Uterus (tissue), 4 donors: ENCODE results near the gene FOXN1. TPM values are rescaled to one million over a fixed set of nuclear protein-coding genes. Genes with fewer than 3 reads are reported as not detected.

Source experiments
- DNase-seq, 2 donors: peaks; one replicate each; pipeline ENCODE4 v3.0.0-alpha.2; 2019 to 2020
- H3K27ac ChIP-seq, 2 donors: fragments of 200-600 bp; sonication (generic); 1 replicate in 1 of 2; 2 replicates in 1 of 2; pipeline ENCODE4 v1.5.1; 2016 to 2018
- H3K27me3 ChIP-seq, 2 donors: fragments of 200-600 bp; sonication (generic); one replicate each; pipeline ENCODE4 v1.5.1; 2018 to 2019; ENCODE audit warnings: control low read depth in 1 of 2
- H3K36me3 ChIP-seq, 2 donors: fragments of 200-600 bp; sonication (generic); one replicate each; pipeline ENCODE4 v1.5.1; 2019; ENCODE audit warnings: control low read depth in 1 of 2
- H3K4me1 ChIP-seq, 2 donors: fragments of 200-600 bp; sonication (generic); one replicate each; pipeline ENCODE4 v1.5.1; 2018 to 2019; ENCODE audit warnings: control low read depth in 1 of 2
- H3K4me3 ChIP-seq, 2 donors: fragments of 200-600 bp; sonication (generic); 1 replicate in 1 of 2; 2 replicates in 1 of 2; pipeline ENCODE4 v1.5.1; 2018 to 2019; ENCODE audit warnings: mild to moderate bottlenecking in 1 of 2
- H3K9me3 ChIP-seq, 2 donors: fragments of 200-600 bp; sonication (generic); one replicate each; pipeline ENCODE4 v1.5.1; 2019; ENCODE audit warnings: control low read depth in 1 of 2
- POLR2A ChIP-seq, 2 donors: fragments of 450-650 bp; IDR thresholded peaks; one replicate each; pipeline ENCODE4 v1.6.1; 2016; ENCODE audit warnings: antibody characterized with exemption in 2 of 2, mild to moderate bottlenecking in 1 of 2, moderate library complexity in 1 of 2
- intact Hi-C: fragments of 100-400 bp; cut with DNase I; formaldehyde crosslinking; loops from one replicate; pipeline ENCODE4 v1.15.1; 2023; ENCODE audit warnings: low total_unique reads
- total RNA-seq, 4 donors: library from RNA; depleted of rRNA in 3 of 4; stranded (reverse); fragments of >200 nt in 3 of 4; gene quantifications; one replicate each; pipeline versions ENCODE4 v1.1.0 to v1.2.4, GENCODE V29; 2014 to 2023
- TF ChIP-seq, protein P1 (sequence below), 4 experiments: fragments of 200-600 bp in 2 of 4; fragments of 450-650 bp in 2 of 4; sonication (generic) in 2 of 4; IDR thresholded peaks; one replicate each; pipeline ENCODE4 v1.5.1; 2016 to 2019; ENCODE audit warnings: antibody characterized with exemption in 4 of 4, mild to moderate bottlenecking in 2 of 4, moderate library complexity in 1 of 4
- donor health status: DM: yes; HTN: yes; CAD: no.

The FOXN1 gene
- total RNA-seq, 4 donors from 2014 or later, result not detected

DNA sequence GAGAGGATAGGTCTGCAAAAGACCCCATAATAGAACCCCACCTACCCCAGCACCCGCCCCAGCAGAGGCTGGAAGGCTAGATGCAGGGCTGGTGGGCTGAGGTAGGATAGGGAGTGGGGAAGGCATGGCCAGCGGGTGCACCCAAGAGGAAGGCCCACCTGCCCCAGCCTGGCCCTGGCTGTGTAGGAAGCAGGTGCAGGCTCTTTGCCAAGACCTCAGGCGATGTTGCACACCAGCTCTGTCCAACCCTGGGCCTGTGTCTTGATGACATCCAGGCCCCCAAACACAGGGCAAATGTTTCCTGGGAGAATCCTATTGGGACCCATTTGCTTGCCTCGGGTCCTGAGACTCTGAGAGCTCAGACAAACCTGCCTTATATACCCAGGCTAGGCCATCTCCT, 34.1 kb downstream of the FOXN1 start:
- no peak overlapping the region for H3K4me3 ChIP-seq
- TF ChIP-seq, protein P1, sequence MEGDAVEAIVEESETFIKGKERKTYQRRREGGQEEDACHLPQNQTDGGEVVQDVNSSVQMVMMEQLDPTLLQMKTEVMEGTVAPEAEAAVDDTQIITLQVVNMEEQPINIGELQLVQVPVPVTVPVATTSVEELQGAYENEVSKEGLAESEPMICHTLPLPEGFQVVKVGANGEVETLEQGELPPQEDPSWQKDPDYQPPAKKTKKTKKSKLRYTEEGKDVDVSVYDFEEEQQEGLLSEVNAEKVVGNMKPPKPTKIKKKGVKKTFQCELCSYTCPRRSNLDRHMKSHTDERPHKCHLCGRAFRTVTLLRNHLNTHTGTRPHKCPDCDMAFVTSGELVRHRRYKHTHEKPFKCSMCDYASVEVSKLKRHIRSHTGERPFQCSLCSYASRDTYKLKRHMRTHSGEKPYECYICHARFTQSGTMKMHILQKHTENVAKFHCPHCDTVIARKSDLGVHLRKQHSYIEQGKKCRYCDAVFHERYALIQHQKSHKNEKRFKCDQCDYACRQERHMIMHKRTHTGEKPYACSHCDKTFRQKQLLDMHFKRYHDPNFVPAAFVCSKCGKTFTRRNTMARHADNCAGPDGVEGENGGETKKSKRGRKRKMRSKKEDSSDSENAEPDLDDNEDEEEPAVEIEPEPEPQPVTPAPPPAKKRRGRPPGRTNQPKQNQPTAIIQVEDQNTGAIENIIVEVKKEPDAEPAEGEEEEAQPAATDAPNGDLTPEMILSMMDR (IDR thresholded peaks at IDR 0.05), result no peak
- TF ChIP-seq POLR2A (IDR thresholded peaks at IDR 0.05), result no peak
- intact Hi-C loops, result loop anchor here (10.0 kb wide), 1 partner anchor 75 kb away; the partner anchor contains the start of gene RSKR
- DNase-seq, result no peak
- no peaks in the 10 kb centered on the region for H3K36me3 ChIP-seq
- H3K9me3 ChIP-seq, result no peaks in the 10 kb centered on the region
- no peaks in the 10 kb centered on the region for H3K27me3 ChIP-seq
- H3K27ac ChIP-seq, result no peak overlapping the region
- H3K4me1 ChIP-seq, result no peaks in the 10 kb centered on the region

DNA sequence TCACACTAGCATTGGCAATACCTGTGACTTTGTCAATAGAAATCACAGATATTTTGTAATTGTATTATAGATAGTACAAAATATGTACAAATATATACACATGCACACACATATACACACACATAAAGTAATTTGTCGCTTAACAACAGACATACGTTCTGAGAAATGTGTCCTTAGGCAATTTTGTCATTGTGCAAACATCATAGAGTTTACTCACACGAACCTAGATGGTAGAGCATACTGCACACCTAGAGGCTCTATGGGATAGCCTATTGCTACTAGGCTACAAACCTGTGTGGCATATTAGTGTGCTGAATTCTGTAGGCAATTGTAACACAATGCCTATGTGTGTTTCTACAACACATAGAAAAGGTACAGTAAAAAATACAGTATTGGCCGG, 35.3 kb downstream of the FOXN1 start:
- H3K9me3 ChIP-seq, result no peaks in the 10 kb centered on the region
- no peak for TF ChIP-seq POLR2A (IDR thresholded peaks at IDR 0.05)
- TF ChIP-seq, protein P1 (IDR thresholded peaks at IDR 0.05), result no peak
- H3K27ac ChIP-seq, result no peak overlapping the region
- intact Hi-C loops, result loop anchor here (10.0 kb wide), 1 partner anchor 73 kb away; the partner anchor contains the start of gene RSKR
- no peak overlapping the region for H3K4me3 ChIP-seq
- H3K27me3 ChIP-seq, result no peaks in the 10 kb centered on the region
- no peak for DNase-seq
- no peaks in the 10 kb centered on the region for H3K4me1 ChIP-seq
- H3K36me3 ChIP-seq, result no peaks in the 10 kb centered on the region

DNA sequence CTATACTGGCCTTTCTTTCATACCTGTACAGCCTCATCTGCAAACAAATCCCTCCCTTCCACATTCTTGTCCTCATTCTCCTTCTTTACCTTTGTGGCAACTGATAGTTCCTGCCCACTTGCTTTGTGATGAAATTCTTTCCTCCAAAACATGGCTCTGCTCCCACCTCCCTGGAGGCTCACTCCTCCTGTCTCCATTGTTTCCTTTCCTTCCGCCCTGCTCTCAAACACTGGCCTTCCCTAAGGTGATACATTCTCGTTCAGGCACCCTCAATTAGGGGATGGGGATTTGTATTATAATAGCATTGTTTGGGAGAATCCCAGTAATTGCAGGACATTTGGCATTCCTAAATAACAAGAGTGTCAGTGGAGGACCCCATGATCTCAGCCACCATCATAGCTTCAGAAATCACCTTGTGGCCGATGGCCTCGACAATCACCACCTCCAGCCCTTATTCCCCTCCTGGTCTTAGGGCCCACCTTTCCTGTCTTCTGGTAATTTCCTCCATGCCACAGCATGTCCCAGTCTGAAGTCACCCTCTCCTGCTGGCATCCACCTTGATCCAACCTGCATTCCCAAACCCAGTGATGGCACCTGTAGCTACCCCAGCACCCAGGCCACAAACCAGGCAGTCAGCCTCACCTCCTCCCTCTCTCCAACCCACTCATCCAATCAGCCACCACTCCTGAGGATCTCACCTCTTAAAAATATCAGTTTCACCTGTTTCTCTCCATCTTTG, 38.4 kb downstream of the FOXN1 start:
- H3K4me1 ChIP-seq, result no peaks in the 10 kb centered on the region
- no peaks in the 10 kb centered on the region for H3K27me3 ChIP-seq
- no peaks in the 10 kb centered on the region for H3K9me3 ChIP-seq
- no peak for TF ChIP-seq POLR2A (IDR thresholded peaks at IDR 0.05)
- TF ChIP-seq, protein P1 (IDR thresholded peaks at IDR 0.05), result no peak
- DNase-seq, result no peak
- intact Hi-C loops, result loop anchor here (10.0 kb wide), 1 partner anchor 70 kb away; the partner anchor contains the start of gene RSKR
- no peaks in the 10 kb centered on the region for H3K36me3 ChIP-seq
- H3K4me3 ChIP-seq, result no peak overlapping the region
- H3K27ac ChIP-seq, result no peak overlapping the region

DNA sequence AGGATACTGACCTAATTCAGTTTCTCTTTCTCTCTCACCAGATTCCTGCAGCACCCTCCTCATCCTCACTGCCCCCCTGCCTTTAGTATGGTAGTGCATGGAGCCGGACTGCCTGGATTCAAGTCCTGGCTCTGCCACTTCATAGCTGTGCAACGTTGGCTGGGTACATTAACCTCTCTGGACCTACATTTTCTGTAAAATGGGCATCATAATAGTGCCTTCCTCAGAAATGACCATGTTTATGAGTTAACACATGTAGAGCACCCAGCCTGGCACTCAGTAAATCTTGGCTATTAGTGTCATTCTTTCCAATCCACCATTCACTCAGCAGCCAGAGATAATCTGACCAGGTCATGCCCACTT, 39.0 kb downstream of the FOXN1 start:
- Histone ChIP-seq H3K27ac (no peak overlapping the region), H3K9me3 (no peaks in the 10 kb centered on the region), H3K27me3 (no peaks in the 10 kb centered on the region), H3K36me3 (no peaks in the 10 kb centered on the region), H3K4me3 (no peak overlapping the region), H3K4me1 (no peaks in the 10 kb centered on the region)
- intact Hi-C loops, result loop anchor here (10.0 kb wide), 1 partner anchor 70 kb away; the partner anchor contains the start of gene RSKR
- no peak for TF ChIP-seq POLR2A (IDR thresholded peaks at IDR 0.05)
- TF ChIP-seq, protein P1 (IDR thresholded peaks at IDR 0.05), result no peak
- DNase-seq, result no peak

DNA sequence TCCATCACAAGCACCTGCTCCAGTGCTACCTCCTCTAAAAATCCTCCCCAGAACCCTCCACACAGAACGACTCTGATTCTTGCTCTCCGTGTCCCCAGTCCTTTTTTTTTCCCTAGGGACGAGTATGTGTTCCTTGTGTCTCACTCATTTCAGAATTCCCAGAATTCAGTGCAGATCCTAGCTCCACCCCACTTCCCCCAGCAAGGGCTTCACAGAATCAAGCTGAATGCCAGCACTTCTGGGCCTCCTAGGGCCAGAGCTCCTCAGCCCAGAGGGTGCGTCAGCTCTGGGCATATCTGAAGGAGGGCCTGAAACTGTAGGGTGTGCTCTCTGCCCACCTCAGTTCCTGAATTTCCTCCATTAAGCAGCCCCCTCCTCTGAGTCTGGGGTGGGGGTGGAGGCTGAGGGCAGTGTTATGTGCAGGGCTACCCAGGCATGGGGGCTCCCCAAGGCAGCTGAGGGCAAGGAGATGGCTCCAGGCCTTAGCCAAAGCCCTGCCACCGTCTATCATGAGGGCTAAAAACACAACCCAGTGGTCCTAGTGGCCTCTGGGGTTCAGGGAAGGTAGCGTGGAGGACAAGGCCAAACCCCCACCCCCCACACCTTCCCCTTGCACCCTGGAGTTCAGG, 39.8 kb downstream of the FOXN1 start:
- Histone ChIP-seq H3K27me3 (no peaks in the 10 kb centered on the region), H3K36me3 (no peaks in the 10 kb centered on the region), H3K27ac (no peak overlapping the region), H3K4me3 (no peak overlapping the region), H3K9me3 (no peaks in the 10 kb centered on the region), H3K4me1 (no peaks in the 10 kb centered on the region)
- TF ChIP-seq, protein P1 (IDR thresholded peaks at IDR 0.05), result no peak
- TF ChIP-seq POLR2A (IDR thresholded peaks at IDR 0.05), result no peak
- intact Hi-C loops, result loop anchor here (10.0 kb wide), 1 partner anchor 69 kb away; the partner anchor contains the start of gene RSKR
- no peak for DNase-seq
